H1 (cell line): ENCODE data around the gene CDH2. TPM values are rescaled to one million over a fixed set of nuclear protein-coding genes. Genes with fewer than 3 reads are reported as not detected.

Experiments used
- ASH2L ChIP-seq: fragments of 200-600, 300-600 bp; sonication (generic); IDR thresholded peaks from one replicate; pipeline ENCODE4 v1.7.1; 2017; ENCODE audit warnings: low read length
- CBX5 ChIP-seq: fragments of 300-800, 300-1000 bp; sonication (generic); IDR thresholded peaks from 2 replicates; pipeline ENCODE4 v1.7.1; 2016; ENCODE audit warnings: antibody characterized with exemption, low read length, low read depth
- KDM1A ChIP-seq: fragments of 200-600, 300-600 bp; sonication (generic); IDR thresholded peaks from 2 replicates; pipeline ENCODE4 v1.7.1; 2016; ENCODE audit warnings: mild to moderate bottlenecking, low read length, borderline replicate concordance
- polyA plus RNA-seq, 7 experiments: library from polyadenylated mRNA; depleted of rRNA in 3 of 7; stranded (reverse) in 5 of 7; unstranded in 2 of 7; fragments of >200 nt in 5 of 7; fragments of 200-250 nt in 2 of 7; gene quantifications; 1 replicate in 5 of 7; 2 replicates in 1 of 7; 4 replicates in 1 of 7; pipeline versions ENCODE4 v1.2.1 to v1.2.3, GENCODE V29; 2011 to 2013; ENCODE audit warnings: missing spikeins in 2 of 7, mixed read lengths in 2 of 7
- total RNA-seq: library from RNA; stranded (reverse); fragmentation: NEBNext Ultra II Directional; extraction: Animal tissue kit (Norgen Biotek cat#: 25700); gene quantifications from 2 replicates; pipeline ENCODE4 v1.2.1, GENCODE V29; 2021
- TF ChIP-seq, protein P1 (sequence below), 3 experiments: IDR thresholded peaks; 1 replicate in 2 of 3; 2 replicates in 1 of 3; pipeline versions ENCODE4 v1.5.1 to v1.6.1; 2011; ENCODE audit warnings: low read length in 3 of 3, mild to moderate bottlenecking in 3 of 3, inconsistent platforms in 2 of 3, low read depth in 1 of 3, moderate library complexity in 1 of 3; ENCODE audit not compliant: insufficient read depth in 1 of 3; ENCODE audit errors: control extremely low read depth in 1 of 3

CDH2 gene
- total and polyA plus RNA-seq, 2 of the 8 experiments (the other 6 are each of a cell fraction or from before 2014, with no cell fraction given) = 15.0 to 56.5 TPM

DNA sequence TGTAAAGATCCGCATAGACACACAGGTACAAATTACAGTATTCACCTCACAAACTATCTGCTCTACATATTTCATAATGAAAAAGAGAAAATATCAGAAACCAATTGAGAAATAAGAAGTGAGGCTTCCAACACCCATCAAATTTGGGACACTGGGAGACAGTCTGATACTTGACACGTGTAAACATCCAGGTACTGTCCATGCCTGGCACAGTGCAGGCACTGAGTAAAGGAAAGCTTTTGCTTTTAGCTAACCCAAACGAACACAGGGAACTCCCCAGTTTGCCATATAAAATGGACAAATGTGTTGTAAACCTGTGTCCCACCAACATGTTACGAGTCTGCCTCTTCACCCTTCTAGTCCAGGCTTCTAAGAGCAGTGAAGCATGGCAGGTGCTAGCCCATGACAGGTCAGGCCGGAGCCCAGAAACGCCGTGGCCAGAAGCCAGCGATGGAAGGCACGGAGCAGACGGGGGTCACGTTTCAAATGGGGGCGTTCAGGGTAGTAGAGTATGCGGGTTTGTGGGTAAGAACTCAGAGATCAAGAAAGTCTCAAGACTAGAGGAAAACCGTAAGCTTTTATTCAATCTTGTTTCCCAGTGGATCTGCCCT lies 27.0 kb downstream of the CDH2 start (continued):
- TF ChIP-seq, protein P1, sequence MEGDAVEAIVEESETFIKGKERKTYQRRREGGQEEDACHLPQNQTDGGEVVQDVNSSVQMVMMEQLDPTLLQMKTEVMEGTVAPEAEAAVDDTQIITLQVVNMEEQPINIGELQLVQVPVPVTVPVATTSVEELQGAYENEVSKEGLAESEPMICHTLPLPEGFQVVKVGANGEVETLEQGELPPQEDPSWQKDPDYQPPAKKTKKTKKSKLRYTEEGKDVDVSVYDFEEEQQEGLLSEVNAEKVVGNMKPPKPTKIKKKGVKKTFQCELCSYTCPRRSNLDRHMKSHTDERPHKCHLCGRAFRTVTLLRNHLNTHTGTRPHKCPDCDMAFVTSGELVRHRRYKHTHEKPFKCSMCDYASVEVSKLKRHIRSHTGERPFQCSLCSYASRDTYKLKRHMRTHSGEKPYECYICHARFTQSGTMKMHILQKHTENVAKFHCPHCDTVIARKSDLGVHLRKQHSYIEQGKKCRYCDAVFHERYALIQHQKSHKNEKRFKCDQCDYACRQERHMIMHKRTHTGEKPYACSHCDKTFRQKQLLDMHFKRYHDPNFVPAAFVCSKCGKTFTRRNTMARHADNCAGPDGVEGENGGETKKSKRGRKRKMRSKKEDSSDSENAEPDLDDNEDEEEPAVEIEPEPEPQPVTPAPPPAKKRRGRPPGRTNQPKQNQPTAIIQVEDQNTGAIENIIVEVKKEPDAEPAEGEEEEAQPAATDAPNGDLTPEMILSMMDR (IDR thresholded peaks at IDR 0.05; ENCODE audit: control extremely low read depth in 1 of 3, insufficient read depth in 1 of 3, low read depth in 1 of 3, low read length in 3 of 3) = no peak
- TF ChIP-seq KDM1A = no peak
- TF ChIP-seq ASH2L = no peak
- no peak for TF ChIP-seq CBX5
